SK-N-SH (cell line): Measurements from ENCODE around the gene DTNBP1. TPM values are rescaled to one million over a fixed set of nuclear protein-coding genes. Genes with fewer than 3 reads are reported as not detected.

Experiments used
- CTCF ChIA-PET: fragments of 300-600, 350-600 bp; formaldehyde crosslinking; extraction: SDS; loops from one replicate; lab custom pipeline; 2021; lab: Yijun Ruan, JAX
- POLR2A ChIA-PET: fragments of 350-600 bp; sonication (Branson Sonifier 250); formaldehyde crosslinking; extraction: SDS; loops from one replicate; lab custom pipeline; 2020; ENCODE audit warnings: antibody characterized with exemption, inconsistent platforms; lab: Yijun Ruan, JAX
- DNase-seq: peaks from one replicate; pipeline ENCODE4 v3.0.0; 2012
- H2AFZ ChIP-seq: fragments of 200-600 bp; sonication (generic); 2 replicates; pipeline ENCODE4 v1.8.1; 2016; ENCODE audit warnings: antibody characterized with exemption, mild to moderate bottlenecking, low read depth
- H3F3A ChIP-seq: fragments of 200-600 bp; sonication (generic); replicated peaks from 2 replicates; pipeline ENCODE3; 2016; ENCODE audit warnings: antibody characterized with exemption, mild to moderate bottlenecking; ENCODE audit not compliant: insufficient read depth
- H3K27ac ChIP-seq, 2 experiments: fragments of 200-500 bp in 1 of 2; fragments of 200-600 bp in 1 of 2; sonication (Bioruptor generic) in 1 of 2; sonication (generic), shearing (Covaris generic) in 1 of 2; 2 replicates each; pipeline versions ENCODE4 v1.5.1 to v1.6.1; 2014 to 2016; ENCODE audit warnings: low read depth in 2 of 2, inconsistent platforms in 1 of 2, low read length in 1 of 2, mild to moderate bottlenecking in 1 of 2, mixed read lengths in 1 of 2
- H3K27me3 ChIP-seq: fragments of 200-600 bp; sonication (generic), shearing (Covaris generic); 2 replicates; pipeline ENCODE4 v1.6.1; 2016; ENCODE audit warnings: mixed run types; ENCODE audit not compliant: insufficient read depth
- H3K36me3 ChIP-seq, 2 experiments: fragments of 200-500 bp in 1 of 2; fragments of 200-600 bp in 1 of 2; sonication (Bioruptor generic) in 1 of 2; sonication (generic) in 1 of 2; replicated peaks in 1 of 2; 2 replicates each; pipeline versions ENCODE3 to v1.5.1; 2014 to 2016; ENCODE audit warnings: low read length in 1 of 2, mild to moderate bottlenecking in 1 of 2; ENCODE audit not compliant: insufficient read depth in 2 of 2, control insufficient read depth in 1 of 2
- H3K4me1 ChIP-seq, 2 experiments: fragments of 200-500 bp in 1 of 2; fragments of 200-600 bp in 1 of 2; sonication (Bioruptor generic) in 1 of 2; sonication (generic), shearing (Covaris generic) in 1 of 2; 2 replicates each; pipeline versions ENCODE4 v1.5.1 to v1.6.1; 2014 to 2016; ENCODE audit warnings: low read depth in 1 of 2, low read length in 1 of 2, mixed run types in 1 of 2; ENCODE audit not compliant: insufficient read depth in 2 of 2, control insufficient read depth in 1 of 2
- H3K4me2 ChIP-seq: fragments of 200-600 bp; sonication (generic), shearing (Covaris generic); 2 replicates; pipeline ENCODE4 v1.6.1; 2017; ENCODE audit warnings: mixed run types
- H3K4me3 ChIP-seq, 2 experiments: fragments of 200-500 bp in 1 of 2; fragments of 200-600 bp in 1 of 2; sonication (Bioruptor generic) in 1 of 2; sonication (generic), shearing (Covaris generic) in 1 of 2; 2 replicates each; pipeline versions ENCODE4 v1.5.1 to v1.8.1; 2014 to 2016; ENCODE audit warnings: low read depth in 2 of 2, inconsistent platforms in 1 of 2, low read length in 1 of 2, mild to moderate bottlenecking in 1 of 2, mixed read lengths in 1 of 2, moderate library complexity in 1 of 2
- H3K79me2 ChIP-seq: fragments of 200-600 bp; sonication (generic); 2 replicates; pipeline ENCODE4 v1.8.1; 2017; ENCODE audit warnings: mild to moderate bottlenecking; ENCODE audit not compliant: insufficient read depth
- H3K9ac ChIP-seq: fragments of 200-600 bp; sonication (generic); 2 replicates; pipeline ENCODE4 v1.6.1; 2017; ENCODE audit warnings: mixed run types
- H3K9me2 ChIP-seq: fragments of 200-600 bp; sonication (generic); 2 replicates; pipeline ENCODE4 v1.6.1; 2017; ENCODE audit warnings: mixed run types
- H3K9me3 ChIP-seq: fragments of 200-600 bp; sonication (generic); 2 replicates; pipeline ENCODE4 v1.6.1; 2017; ENCODE audit warnings: mixed run types, mild to moderate bottlenecking, moderate library complexity
- H4K20me1 ChIP-seq: fragments of 200-600 bp; sonication (generic); 2 replicates; pipeline ENCODE4 v1.6.1; 2017; ENCODE audit warnings: mild to moderate bottlenecking, mixed run types; ENCODE audit not compliant: insufficient read depth
- EP300 ChIP-seq, 2 experiments: IDR thresholded peaks; 2 replicates each; pipeline versions ENCODE4 v1.4.0 to v1.6.1; 2012; ENCODE audit warnings: borderline replicate concordance in 1 of 2, low read depth in 1 of 2, low read length in 1 of 2
- FOSL2 ChIP-seq: IDR thresholded peaks from 2 replicates; pipeline ENCODE4 v1.4.0; 2012; ENCODE audit warnings: low read depth, mild to moderate bottlenecking, moderate library complexity, borderline replicate concordance
- GATA2 ChIP-seq: sonication (generic); formaldehyde crosslinking; IDR thresholded peaks from 2 replicates; pipeline ENCODE4 v1.5.0; 2020; ENCODE audit warnings: mild to moderate bottlenecking, missing genetic modification reagents
- IRF3 ChIP-seq: fragments of 150-350 bp; IDR thresholded peaks from 2 replicates; pipeline ENCODE4 v1.6.1; 2016; ENCODE audit warnings: mild to moderate bottlenecking, low read depth, low read length
- NFIC ChIP-seq: IDR thresholded peaks from 2 replicates; pipeline ENCODE4 v1.4.0; 2012; ENCODE audit warnings: borderline replicate concordance
- SMC3 ChIP-seq: IDR thresholded peaks from 2 replicates; pipeline ENCODE4 v1.6.1; 2012; ENCODE audit warnings: low read depth, low read length, improper control_type of control experiment
- USF1 ChIP-seq: IDR thresholded peaks from 2 replicates; pipeline ENCODE4 v1.4.0; 2012; ENCODE audit warnings: low read depth, borderline replicate concordance
- WGBS: methylation state at CpG from one replicate; pipeline ENCODE4 v1.1.6; 2017; ENCODE audit warnings: low lambda C conversion rate; 5-methylcytosine and 5-hydroxymethylcytosine counted together
- polyA plus RNA-seq, 3 experiments: library from polyadenylated mRNA; depleted of rRNA; stranded (reverse); fragments of >200 nt; gene quantifications; 2 replicates each; pipeline ENCODE4 v1.2.3, GENCODE V29; 2012
- TF ChIP-seq, protein P1 (sequence below): IDR thresholded peaks from 2 replicates; pipeline ENCODE4 v1.6.1; 2012; ENCODE audit warnings: mild to moderate bottlenecking, low read depth, low read length, moderate library complexity

DTNBP1 gene
- polyA plus RNA-seq, 1 of the 3 experiments (the other 2 are of a cell fraction): 19.7 TPM

- no peak overlapping the region for H3K4me2 ChIP-seq
- no peak for DNase-seq
- H3K9ac ChIP-seq: no peak overlapping the region
- peaks cover 0 to 3% of the 10 kb centered on the region in 2 experiments for H3K36me3 ChIP-seq
- H3K79me2 ChIP-seq: no peaks in the 10 kb centered on the region
- no peaks in the 10 kb centered on the region for H3K9me2 ChIP-seq
- no peak overlapping the region for H3K27ac ChIP-seq
- WGBS: 92% methylated on average over 4 of the region's 4 CpGs
- H3K27me3 ChIP-seq: no peaks in the 10 kb centered on the region
- no peaks in the 10 kb centered on the region for H3K9me3 ChIP-seq
- CTCF ChIA-PET: no interaction called here
- no peak overlapping the region for H3K4me3 ChIP-seq
- POLR2A ChIA-PET: no interaction called here
- H3K4me1 ChIP-seq: peaks cover 0 to 3% of the 10 kb centered on the region in 2 experiments; a peak in 1 of 4 replicates
- H2AFZ ChIP-seq: no peak overlapping the region
- no peaks in the 10 kb centered on the region for H3F3A ChIP-seq
- H4K20me1 ChIP-seq: no peaks in the 10 kb centered on the region
- TF ChIP-seq EP300 (IDR thresholded peaks at IDR 0.05; ENCODE audit: borderline replicate concordance in 1 of 2, low read depth in 1 of 2, low read length in 1 of 2): no peak
- TF ChIP-seq NFIC: no peak
- TF ChIP-seq IRF3: no peak
- TF ChIP-seq, protein P1, sequence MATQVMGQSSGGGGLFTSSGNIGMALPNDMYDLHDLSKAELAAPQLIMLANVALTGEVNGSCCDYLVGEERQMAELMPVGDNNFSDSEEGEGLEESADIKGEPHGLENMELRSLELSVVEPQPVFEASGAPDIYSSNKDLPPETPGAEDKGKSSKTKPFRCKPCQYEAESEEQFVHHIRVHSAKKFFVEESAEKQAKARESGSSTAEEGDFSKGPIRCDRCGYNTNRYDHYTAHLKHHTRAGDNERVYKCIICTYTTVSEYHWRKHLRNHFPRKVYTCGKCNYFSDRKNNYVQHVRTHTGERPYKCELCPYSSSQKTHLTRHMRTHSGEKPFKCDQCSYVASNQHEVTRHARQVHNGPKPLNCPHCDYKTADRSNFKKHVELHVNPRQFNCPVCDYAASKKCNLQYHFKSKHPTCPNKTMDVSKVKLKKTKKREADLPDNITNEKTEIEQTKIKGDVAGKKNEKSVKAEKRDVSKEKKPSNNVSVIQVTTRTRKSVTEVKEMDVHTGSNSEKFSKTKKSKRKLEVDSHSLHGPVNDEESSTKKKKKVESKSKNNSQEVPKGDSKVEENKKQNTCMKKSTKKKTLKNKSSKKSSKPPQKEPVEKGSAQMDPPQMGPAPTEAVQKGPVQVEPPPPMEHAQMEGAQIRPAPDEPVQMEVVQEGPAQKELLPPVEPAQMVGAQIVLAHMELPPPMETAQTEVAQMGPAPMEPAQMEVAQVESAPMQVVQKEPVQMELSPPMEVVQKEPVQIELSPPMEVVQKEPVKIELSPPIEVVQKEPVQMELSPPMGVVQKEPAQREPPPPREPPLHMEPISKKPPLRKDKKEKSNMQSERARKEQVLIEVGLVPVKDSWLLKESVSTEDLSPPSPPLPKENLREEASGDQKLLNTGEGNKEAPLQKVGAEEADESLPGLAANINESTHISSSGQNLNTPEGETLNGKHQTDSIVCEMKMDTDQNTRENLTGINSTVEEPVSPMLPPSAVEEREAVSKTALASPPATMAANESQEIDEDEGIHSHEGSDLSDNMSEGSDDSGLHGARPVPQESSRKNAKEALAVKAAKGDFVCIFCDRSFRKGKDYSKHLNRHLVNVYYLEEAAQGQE: no peak
- TF ChIP-seq, all 33 proteins: peak for 0
These were observed 89.4 kb downstream of the DTNBP1 start for GRCh38 chr6:15573384-15573783.

GRCh38 chr6:15572296-15573016 lies 90.4 kb downstream of the DTNBP1 start:
- CTCF ChIA-PET: no interaction called here
- POLR2A ChIA-PET: no interaction called here

More at GRCh38 chr6:15572296-15573016, 90.4 kb downstream of the DTNBP1 start:
- Histone ChIP-seq H3K27ac (no peak overlapping the region), H3K9me3 (no peaks in the 10 kb centered on the region), H3F3A (no peaks in the 10 kb centered on the region), H3K27me3 (no peaks in the 10 kb centered on the region), H3K4me3 (no peak overlapping the region), H3K4me2 (no peak overlapping the region), H3K9ac (no peak overlapping the region), H3K79me2 (no peaks in the 10 kb centered on the region), H3K4me1 (no peaks in the 10 kb centered on the region), H2AFZ (no peak overlapping the region), H3K9me2 (no peaks in the 10 kb centered on the region), H3K36me3 (peaks cover 0 to 3% of the 10 kb centered on the region in 2 experiments), H4K20me1 (no peaks in the 10 kb centered on the region)
- TF ChIP-seq FOSL2 (no peak), GATA2 (CRISPR knock-in tag) (no peak), SMC3 (no peak), USF1 (no peak)
- TF ChIP-seq, protein P1: no peak
- DNase-seq: no peak
- 89% methylated on average over 5 of the region's 5 CpGs for WGBS
